Mesothelial cell of epicardium (in vitro differentiated cells): ENCODE data around the gene SERPINB8. TPM values are rescaled to one million over a fixed set of nuclear protein-coding genes. Genes with fewer than 3 reads are reported as not detected.

Experiments
- DNase-seq, 2 experiments: peaks; one replicate each; pipeline ENCODE4 v3.0.0; 2021; ENCODE audit warnings: low spot score in 2 of 2; ENCODE audit not compliant: unreplicated experiment in 2 of 2
- H3K27ac Mint-ChIP-seq: 2 replicates; pipeline ENCODE4 v1.8.0; 2021; ENCODE audit warnings: mixed read lengths
- H3K27me3 Mint-ChIP-seq: 2 replicates; pipeline ENCODE4 v1.8.0; 2021; ENCODE audit warnings: low read depth, mixed read lengths
- H3K36me3 Mint-ChIP-seq: 2 replicates; pipeline ENCODE4 v1.8.0; 2021; ENCODE audit warnings: mixed read lengths
- H3K4me1 Mint-ChIP-seq: 2 replicates; pipeline ENCODE4 v1.8.0; 2021; ENCODE audit warnings: mixed read lengths
- H3K4me3 Mint-ChIP-seq: 2 replicates; pipeline ENCODE4 v1.8.0; 2021; ENCODE audit warnings: mild to moderate bottlenecking, moderate library complexity, mixed read lengths
- H3K9me3 Mint-ChIP-seq: 2 replicates; pipeline ENCODE4 v1.8.0; 2021; ENCODE audit warnings: mixed read lengths
- CTCF ChIP-seq: fragments of 200-600 bp; sonication (generic); IDR thresholded peaks from one replicate; pipeline ENCODE4 v1.5.0; 2021; ENCODE audit warnings: antibody characterized with exemption; ENCODE audit not compliant: unreplicated experiment
- total RNA-seq: library from RNA; stranded (reverse); gene quantifications from 3 replicates; pipeline ENCODE4 v1.2.1, GENCODE V29; 2021

The SERPINB8 gene
- total RNA-seq, 1 donor from 2014 or later: 5.3 TPM

DNA sequence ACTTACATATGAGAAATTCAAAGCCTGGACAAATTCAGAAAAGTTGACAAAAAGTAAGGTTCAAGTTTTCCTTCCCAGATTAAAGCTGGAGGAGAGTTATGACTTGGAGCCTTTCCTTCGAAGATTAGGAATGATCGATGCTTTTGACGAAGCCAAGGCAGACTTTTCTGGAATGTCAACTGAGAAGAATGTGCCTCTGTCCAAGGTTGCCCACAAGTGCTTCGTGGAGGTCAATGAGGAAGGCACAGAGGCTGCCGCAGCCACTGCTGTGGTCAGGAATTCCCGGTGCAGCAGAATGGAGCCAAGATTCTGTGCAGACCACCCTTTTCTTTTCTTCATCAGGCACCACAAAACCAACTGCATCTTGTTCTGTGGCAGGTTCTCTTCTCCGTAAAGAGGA lies 17.0 kb downstream of the SERPINB8 start:
- Mint-ChIP-seq H3K4me3 (no peak overlapping the region), H3K36me3 (no peaks in the 10 kb centered on the region), H3K27ac (no peak overlapping the region), H3K4me1 (peaks cover 4% of the 10 kb centered on the region), H3K27me3 (no peaks in the 10 kb centered on the region), H3K9me3 (no peaks in the 10 kb centered on the region)
- DNase-seq: no peak
- TF ChIP-seq CTCF: no peak

DNA sequence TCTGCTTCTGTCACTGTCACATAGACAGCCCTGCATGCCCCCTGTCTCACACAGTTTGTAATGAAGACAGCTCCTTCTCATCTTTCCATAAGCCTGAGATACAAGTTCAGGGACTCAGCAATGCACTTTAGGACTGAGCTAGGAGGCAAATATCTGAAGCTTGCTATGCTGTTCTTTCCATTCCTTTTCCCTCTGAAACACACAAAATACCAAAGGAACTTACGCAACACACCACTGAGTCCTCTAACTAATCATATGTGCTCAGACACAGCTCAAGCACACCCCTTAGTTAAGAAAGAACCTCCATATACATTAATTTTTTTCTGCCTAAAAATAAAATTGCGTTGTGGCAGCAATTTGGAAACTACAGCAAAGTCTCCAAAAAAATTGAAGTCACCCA lies 17.9 kb downstream of the SERPINB8 start:
- H3K27me3 Mint-ChIP-seq: no peaks in the 10 kb centered on the region
- H3K9me3 Mint-ChIP-seq: no peaks in the 10 kb centered on the region
- DNase-seq: no peak
- TF ChIP-seq CTCF: no peak
- H3K4me1 Mint-ChIP-seq: no peaks in the 10 kb centered on the region
- no peaks in the 10 kb centered on the region for H3K36me3 Mint-ChIP-seq
- no peak overlapping the region for H3K4me3 Mint-ChIP-seq
- no peak overlapping the region for H3K27ac Mint-ChIP-seq

DNA sequence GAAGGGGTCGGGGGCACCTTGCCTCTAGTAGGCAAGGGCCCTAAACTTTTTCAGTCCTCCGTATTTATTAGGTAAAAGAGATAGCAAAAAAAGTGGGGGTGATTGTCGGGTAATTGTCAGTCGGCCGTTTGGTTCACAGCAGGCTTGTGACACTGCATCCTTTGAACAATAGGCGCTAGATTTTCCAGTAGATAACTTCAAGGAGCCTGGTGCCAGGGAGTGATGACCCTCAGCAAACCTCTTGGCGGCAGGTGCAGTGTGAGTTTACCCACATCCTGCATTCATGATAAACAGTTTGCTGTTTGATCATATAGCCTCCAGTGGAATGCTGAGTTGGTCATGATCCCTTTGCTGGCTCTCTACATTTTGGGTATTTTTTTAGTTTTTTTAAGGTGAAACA lies 22.9 kb downstream of the SERPINB8 start:
- Mint-ChIP-seq H3K4me1 (no peaks in the 10 kb centered on the region), H3K9me3 (peaks cover 20% of the 10 kb centered on the region), H3K27ac (no peak overlapping the region), H3K36me3 (peaks cover 4% of the 10 kb centered on the region), H3K4me3 (no peak overlapping the region), H3K27me3 (no peaks in the 10 kb centered on the region)
- no peak for DNase-seq
- TF ChIP-seq CTCF: no peak

DNA sequence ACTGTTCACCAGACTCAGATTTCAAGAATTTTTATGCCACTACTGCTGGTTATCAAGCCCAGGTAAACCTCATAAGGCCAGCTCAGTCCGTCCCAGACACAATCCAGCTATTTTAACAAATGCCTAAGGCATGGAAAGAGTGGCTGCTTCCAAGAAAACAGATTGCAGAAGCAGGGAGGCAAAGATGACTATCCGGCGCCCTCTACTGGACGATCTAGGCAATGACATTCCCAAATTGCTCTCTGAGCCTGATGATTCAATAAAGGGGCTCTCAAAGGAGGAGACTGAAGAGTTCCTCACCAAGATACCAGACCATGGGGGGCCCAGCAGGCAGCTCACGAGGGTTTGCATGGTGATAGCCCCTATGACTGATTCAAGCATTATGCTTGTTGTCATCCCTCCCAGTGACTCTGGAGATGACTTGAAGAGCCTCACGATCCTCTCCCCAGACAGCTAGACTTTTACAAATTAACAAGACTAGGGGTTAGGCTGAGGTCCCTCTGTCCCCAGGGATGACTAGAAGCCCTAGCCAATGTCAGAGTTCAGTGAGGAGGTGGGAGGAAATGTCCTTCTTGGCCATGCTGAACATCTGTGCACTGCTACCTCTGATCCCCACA lies 25.0 kb downstream of the SERPINB8 start:
- TF ChIP-seq CTCF: peak; percentile 70
- H3K27ac Mint-ChIP-seq: no peak overlapping the region
- peaks cover 24% of the 10 kb centered on the region for H3K9me3 Mint-ChIP-seq
- no peaks in the 10 kb centered on the region for H3K27me3 Mint-ChIP-seq
- H3K36me3 Mint-ChIP-seq: peaks cover 4% of the 10 kb centered on the region
- no peak overlapping the region for H3K4me3 Mint-ChIP-seq
- H3K4me1 Mint-ChIP-seq: no peaks in the 10 kb centered on the region
- peak in 1 of 2 experiments; percentile 42 for DNase-seq

DNA sequence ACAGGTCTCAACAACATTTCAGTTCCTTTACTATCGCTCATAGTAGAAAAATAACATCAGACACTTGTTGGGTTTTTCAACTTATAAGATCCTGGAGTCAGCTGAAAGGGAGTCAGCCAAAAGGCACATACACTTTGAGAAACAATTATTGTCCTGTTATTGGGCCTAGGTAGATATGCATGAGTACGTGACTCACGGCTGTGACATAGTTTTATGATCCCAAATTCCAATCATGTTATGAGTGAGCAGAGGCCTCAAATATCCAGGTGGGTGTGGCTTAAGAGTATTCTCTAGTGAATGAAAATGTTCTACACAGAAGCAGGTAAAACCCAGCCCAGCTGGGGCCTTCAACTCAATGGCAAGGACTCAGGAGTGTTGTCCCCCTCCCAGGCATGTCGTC lies 27.2 kb downstream of the SERPINB8 start:
- no peak overlapping the region for H3K27ac Mint-ChIP-seq
- H3K4me1 Mint-ChIP-seq: no peaks in the 10 kb centered on the region
- H3K27me3 Mint-ChIP-seq: no peaks in the 10 kb centered on the region
- no peak for DNase-seq
- peaks cover 24% of the 10 kb centered on the region for H3K9me3 Mint-ChIP-seq
- peaks cover 4% of the 10 kb centered on the region for H3K36me3 Mint-ChIP-seq
- TF ChIP-seq CTCF: no peak
- no peak overlapping the region for H3K4me3 Mint-ChIP-seq

DNA sequence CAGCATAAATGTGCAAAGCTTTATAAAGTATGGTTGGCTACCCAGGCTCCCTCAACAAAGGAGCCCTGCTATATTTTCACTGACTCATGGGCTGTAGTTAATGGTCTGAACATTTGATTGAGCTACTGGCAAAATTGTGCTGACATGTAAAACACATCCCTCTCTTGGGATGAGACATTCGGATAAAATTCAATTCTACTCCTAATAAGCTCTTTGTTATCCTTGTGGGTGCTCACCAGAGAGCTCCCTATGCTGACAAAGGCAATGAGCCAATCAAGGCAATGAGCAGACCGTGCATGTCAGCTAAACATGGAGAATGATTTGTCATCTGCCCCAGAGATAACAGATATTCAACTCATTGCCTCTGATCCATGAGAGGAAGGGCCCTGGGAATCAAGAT lies 27.7 kb downstream of the SERPINB8 start:
- no peak for TF ChIP-seq CTCF
- peaks cover 24% of the 10 kb centered on the region for H3K9me3 Mint-ChIP-seq
- DNase-seq: no peak
- H3K36me3 Mint-ChIP-seq: peaks cover 4% of the 10 kb centered on the region
- H3K27ac Mint-ChIP-seq: no peak overlapping the region
- H3K27me3 Mint-ChIP-seq: no peaks in the 10 kb centered on the region
- no peaks in the 10 kb centered on the region for H3K4me1 Mint-ChIP-seq
- H3K4me3 Mint-ChIP-seq: no peak overlapping the region
